SHP77 treated with DMSO at 0.1 percent for 48 hours (cell line): Measurements from ENCODE around the gene PHF21A.
A peak's percentile ranks its signal among the peaks of the same experiment; 100 is the strongest.
"Not testable (repeated sequence)": the region's sequence is repeated elsewhere in the genome, so short reads cannot be mapped to it uniquely, and the experiment has no call there.

Experiments
- DNase-seq: peaks from one replicate; lab custom pipeline; 2025; lab: John Stamatoyannopoulos, UW

Gene PHF21A

GRCh38 chr11:45982656-45983470, 138.4 kb downstream of the PHF21A start:
- no peak for DNase-seq

GRCh38 chr11:45981826-45982225, 139.4 kb downstream of the PHF21A start:
- DNase-seq: not testable (repeated sequence)

GRCh38 chr11:45974806-45975205, 146.4 kb downstream of the PHF21A start:
- no peak for DNase-seq

- DNase-seq: no peak
Measured at GRCh38 chr11:45973601-45974000, 147.7 kb downstream of the PHF21A start.

GRCh38 chr11:45968901-45969300, 152.4 kb downstream of the PHF21A start:
- no peak for DNase-seq

- DNase-seq: no peak
Measured at GRCh38 chr11:45967506-45967905, 153.7 kb downstream of the PHF21A start.

- DNase-seq: peak; percentile 44
Measured at GRCh38 chr11:45964911-45965389, 156.3 kb downstream of the PHF21A start.

- no peak for DNase-seq
Measured at GRCh38 chr11:45961751-45962240, 159.5 kb downstream of the PHF21A start.

- no peak for DNase-seq
Measured at GRCh38 chr11:45960387-45961095, 160.7 kb downstream of the PHF21A start.

- no peak for DNase-seq
Measured at GRCh38 chr11:45959851-45960250, 161.4 kb downstream of the PHF21A start.

- no peak for DNase-seq
Measured at GRCh38 chr11:45949992-45950407, 171.3 kb downstream of the PHF21A start.

- DNase-seq: no peak
Measured at GRCh38 chr11:45948356-45948755, 172.9 kb downstream of the PHF21A start.

GRCh38 chr11:45947885-45948284, 173.4 kb downstream of the PHF21A start:
- DNase-seq: no peak

- no peak for DNase-seq
Measured at GRCh38 chr11:45945397-45945999, 175.8 kb downstream of the PHF21A start.

GRCh38 chr11:45942381-45942780, 178.9 kb downstream of the PHF21A start:
- DNase-seq: no peak

- DNase-seq: no peak
Measured at GRCh38 chr11:45941285-45941684, 180.0 kb downstream of the PHF21A start.

GRCh38 chr11:45939836-45940235, 181.4 kb downstream of the PHF21A start:
- no peak for DNase-seq

- no peak for DNase-seq
Measured at GRCh38 chr11:45937916-45938315, 183.3 kb downstream of the PHF21A start.

- DNase-seq: no peak
Measured at GRCh38 chr11:45936511-45937054, 184.7 kb downstream of the PHF21A start.

- DNase-seq: no peak
Measured at GRCh38 chr11:45935349-45936064, 185.7 kb downstream of the PHF21A start.

GRCh38 chr11:45934580-45935318, 186.5 kb downstream of the PHF21A start:
- DNase-seq: no peak
